ENCODE data around the gene ZNF384. TPM values are rescaled to one million over a fixed set of nuclear protein-coding genes. Genes with fewer than 3 reads are reported as not detected.
"Not testable (repeated sequence)": the region's sequence is repeated elsewhere in the genome, so short reads cannot be mapped to it uniquely, and the experiment has no call there.

ZNF384 gene
- total RNA-seq, 1 donor from 2014 or later, result 53.6 TPM

- ATAC-seq (no peak), DNase-seq (no peak)
- Histone ChIP-seq H3K9me3 (no peaks in the 10 kb centered on the region), H3K36me3 (no peaks in the 10 kb centered on the region), H3K4me1 (no peaks in the 10 kb centered on the region), H3K27ac (no peak overlapping the region), H3K4me3 (no peak overlapping the region), H3K27me3 (no peaks in the 10 kb centered on the region)
- intact Hi-C loops (cut with DNase I), result no loop called here
- no peak for TF ChIP-seq CTCF (IDR thresholded peaks at IDR 0.05)
Observed at GRCh38 chr12:6716874-6717437, 27.8 kb upstream of the ZNF384 start.

GRCh38 chr12:6716031-6716873, 27.1 kb upstream of the ZNF384 start:
- intact Hi-C loops (cut with DNase I); ATAC-seq; H3K4me3 ChIP-seq; H3K36me3 ChIP-seq; H3K27me3 ChIP-seq; H3K9me3 ChIP-seq; DNase-seq; H3K4me1 ChIP-seq; H3K27ac ChIP-seq: not testable (repeated sequence)

DNA sequence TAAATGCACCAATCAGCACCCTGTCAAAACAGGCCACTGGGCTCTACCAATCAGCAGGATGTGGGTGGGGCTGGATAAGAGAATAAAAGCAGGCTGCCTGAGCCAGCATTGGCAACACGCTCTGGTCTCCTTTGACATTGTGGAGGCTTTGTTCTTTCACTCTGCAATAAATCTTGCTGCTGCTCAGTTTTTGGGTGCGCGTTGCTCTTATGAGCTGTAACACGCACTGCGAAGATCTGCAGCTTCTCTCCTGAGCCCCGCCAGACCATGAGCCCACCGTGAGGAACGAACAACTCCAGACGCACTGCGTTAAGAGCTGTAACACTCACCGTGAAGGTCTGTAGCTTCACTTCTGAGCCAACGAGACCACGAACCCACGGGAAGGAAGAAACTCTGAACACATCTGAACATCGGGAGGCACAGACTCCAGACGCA, 19.8 kb upstream of the ZNF384 start:
- TF ChIP-seq CTCF (IDR thresholded peaks at IDR 0.05), result no peak
- DNase-seq, result no peak
- H3K36me3 ChIP-seq, result no peaks in the 10 kb centered on the region
- intact Hi-C loops (cut with DNase I), result no loop called here
- no peak for ATAC-seq
- no peaks in the 10 kb centered on the region for H3K4me1 ChIP-seq
- no peaks in the 10 kb centered on the region for H3K9me3 ChIP-seq
- H3K27ac ChIP-seq, result no peak overlapping the region
- no peak overlapping the region for H3K4me3 ChIP-seq
- peaks cover 58% of the 10 kb centered on the region for H3K27me3 ChIP-seq

DNA sequence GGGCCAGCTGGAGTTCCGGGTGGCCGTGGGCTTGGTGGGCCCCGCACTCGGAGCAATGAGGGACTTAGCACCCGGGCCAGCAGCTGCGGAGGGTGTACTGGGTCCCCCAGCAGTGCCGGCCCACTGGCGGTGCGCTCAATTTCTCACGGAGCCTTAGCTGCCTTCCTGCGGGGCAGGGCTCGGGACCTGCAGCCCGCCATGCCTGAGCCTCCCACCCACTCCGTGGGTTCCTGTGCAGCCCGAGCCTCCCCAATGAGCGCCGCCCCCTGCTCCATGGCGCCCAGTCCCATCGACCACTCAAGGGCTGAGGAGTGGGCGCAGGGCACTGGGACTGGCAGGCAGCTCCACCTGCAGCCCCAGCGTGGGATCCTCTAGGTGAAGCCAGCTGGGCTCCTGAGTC, 19.2 kb upstream of the ZNF384 start:
- intact Hi-C loops (cut with DNase I); H3K9me3 ChIP-seq; DNase-seq; H3K36me3 ChIP-seq; H3K4me1 ChIP-seq; ATAC-seq; H3K27ac ChIP-seq; H3K4me3 ChIP-seq: not testable (repeated sequence)
- peaks cover 64% of the 10 kb centered on the region for H3K27me3 ChIP-seq

- H3K27ac ChIP-seq, result no peak overlapping the region
- H3K27me3 ChIP-seq, result peaks cover 88% of the 10 kb centered on the region
- no peaks in the 10 kb centered on the region for H3K36me3 ChIP-seq
- no peaks in the 10 kb centered on the region for H3K9me3 ChIP-seq
- DNase-seq (no peak), ATAC-seq (no peak)
- no peak overlapping the region for H3K4me3 ChIP-seq
- H3K4me1 ChIP-seq, result peaks cover 11% of the 10 kb centered on the region
- intact Hi-C loops (cut with DNase I), result no loop called here
- TF ChIP-seq CTCF (IDR thresholded peaks at IDR 0.05), result no peak
Observed at GRCh38 chr12:6703631-6704030, 14.5 kb upstream of the ZNF384 start.

- ATAC-seq (no peak), DNase-seq (no peak)
- Histone ChIP-seq H3K27me3 (peaks cover 79% of the 10 kb centered on the region), H3K36me3 (no peaks in the 10 kb centered on the region), H3K4me1 (peaks cover 11% of the 10 kb centered on the region), H3K9me3 (no peaks in the 10 kb centered on the region), H3K4me3 (peak overlapping the region; percentile 25), H3K27ac (no peak overlapping the region)
- TF ChIP-seq CTCF (IDR thresholded peaks at IDR 0.05), result no peak
- intact Hi-C loops (cut with DNase I), result no loop called here
Observed at GRCh38 chr12:6701078-6701768, 12.0 kb upstream of the ZNF384 start.

Data from upper lobe of right lung (tissue), 1 donor.